ENCODE data around the gene CLN6. TPM values are rescaled to one million over a fixed set of nuclear protein-coding genes. Genes with fewer than 3 reads are reported as not detected.

The CLN6 gene
- total RNA-seq: 25.5 TPM

DNA sequence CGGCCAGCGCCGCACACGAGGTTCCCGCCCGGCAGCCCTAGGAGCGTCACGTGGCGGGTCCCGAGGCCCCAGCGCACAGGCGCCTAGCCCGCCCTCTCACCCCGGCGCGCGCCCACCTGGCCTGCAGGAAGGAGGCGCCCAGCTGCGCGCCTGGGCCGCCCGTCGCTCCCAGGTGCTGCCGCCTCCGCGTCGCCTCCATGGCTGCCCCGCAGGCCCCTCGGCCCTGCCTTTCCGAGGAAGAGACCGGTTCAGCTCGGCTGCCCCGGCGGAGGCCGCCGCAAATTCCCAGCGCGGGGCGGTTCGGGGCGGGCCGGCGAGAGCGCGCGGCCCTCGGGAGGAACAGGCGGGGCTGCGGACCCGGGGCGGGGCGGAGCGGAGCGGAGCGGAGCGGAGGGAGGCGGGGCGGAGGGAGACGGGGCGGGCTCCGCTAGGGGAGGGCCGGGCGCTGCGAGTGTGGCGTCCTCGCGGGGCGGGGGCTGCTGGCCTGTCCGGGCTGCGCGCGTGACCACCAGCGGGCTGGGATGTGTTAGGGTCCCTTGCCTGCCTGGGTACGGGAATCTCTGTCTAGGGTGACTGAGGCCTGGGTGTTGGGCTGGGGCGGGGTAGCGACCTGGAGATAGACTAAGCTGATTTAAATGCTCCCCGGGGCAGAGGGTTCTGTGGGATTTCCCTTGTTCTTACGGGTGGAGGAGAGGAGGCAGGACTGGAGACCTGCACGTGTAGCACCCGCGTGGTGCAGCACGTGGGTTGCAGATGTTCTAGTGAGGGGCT lies at the start of gene CLN6:
CLN6 (minus strand) TSS at position 343 of the 771 bp plus-strand sequence; CDS start at position 199, 144 bp downstream.

DNA sequence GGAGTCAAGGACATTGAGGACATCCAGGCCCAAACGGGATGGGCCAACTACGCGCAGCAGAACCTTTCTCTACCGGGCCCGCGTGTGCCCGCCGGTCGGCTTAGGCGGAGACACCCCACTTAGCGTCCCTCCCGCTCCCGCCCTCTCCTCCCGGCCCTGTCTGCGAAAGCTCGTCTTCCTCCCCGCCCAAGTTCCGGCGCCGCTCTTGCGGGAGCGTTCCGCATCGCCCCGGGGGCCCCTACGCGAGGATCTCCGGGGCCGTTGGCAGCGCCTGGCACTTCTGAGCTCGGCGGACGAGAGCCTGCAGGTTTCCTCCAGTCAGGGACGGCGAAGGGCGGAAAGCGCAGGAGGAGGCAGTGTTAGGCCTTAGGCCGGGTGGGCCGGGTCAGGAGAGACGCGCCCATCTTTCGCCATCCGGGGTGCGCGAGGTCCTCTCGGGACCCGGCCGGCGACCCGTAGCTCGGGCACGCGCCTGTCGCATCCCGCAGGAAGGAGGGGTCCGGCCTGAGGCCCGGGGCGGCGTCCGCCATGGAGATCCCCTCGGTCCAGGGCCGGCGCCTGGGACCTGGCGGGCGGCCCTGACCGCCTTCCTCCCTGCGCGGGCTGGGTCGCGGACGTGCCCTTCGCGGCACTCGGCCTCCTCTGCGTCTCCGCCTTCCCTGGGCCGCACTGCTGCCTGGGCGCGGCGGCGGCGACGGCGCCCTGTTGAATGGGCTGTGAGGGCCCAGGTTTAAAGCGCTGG lies 48.2 kb upstream of the CLN6 start, which contains the start of gene FEM1B:
FEM1B (plus strand) TSS at position 143 of the 742 bp plus-strand sequence. CDS start 673 bp downstream, outside the sequence.

DNA sequence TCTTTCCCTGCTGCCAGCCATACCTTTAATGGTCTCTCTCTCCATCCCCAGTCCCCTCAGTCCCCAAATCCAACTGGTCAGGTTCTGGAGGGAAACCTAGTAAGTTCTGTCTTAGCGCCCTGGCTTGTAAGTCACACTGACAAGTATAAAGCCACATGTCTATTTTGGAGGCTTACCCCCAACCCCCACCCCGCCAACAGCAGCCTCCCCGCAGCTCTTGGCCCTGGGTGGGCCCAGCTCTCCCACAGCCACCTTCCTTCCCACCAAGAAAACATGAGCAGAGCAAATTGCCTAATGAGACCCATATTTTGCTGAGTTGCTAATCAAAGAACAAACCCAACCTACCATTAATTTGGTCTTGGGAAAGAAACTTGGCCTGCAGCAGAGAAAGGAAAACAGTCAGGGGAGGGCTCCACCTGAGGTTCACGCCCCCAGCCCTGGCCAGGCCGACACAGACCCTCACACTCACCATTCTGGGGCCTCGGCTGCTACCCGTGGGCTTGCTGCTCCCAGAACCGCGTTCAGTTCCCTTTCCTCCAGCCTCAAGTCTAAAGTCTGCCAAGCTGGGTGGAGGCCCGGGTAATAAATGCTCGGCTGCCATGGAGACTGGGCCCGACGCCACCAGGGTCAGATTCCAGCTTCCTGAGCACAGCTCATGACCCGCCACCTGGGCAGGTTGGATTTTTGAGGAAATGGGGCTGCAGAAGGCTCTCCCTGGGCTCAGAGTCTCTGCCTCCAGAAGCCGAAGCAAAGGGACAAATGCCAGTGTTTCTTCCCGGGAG lies 24.6 kb downstream of the CLN6 start, which contains the start of gene CALML4:
CALML4 (minus strand) TSS at position 557 of the 782 bp plus-strand sequence; CDS start at position 472, 85 bp downstream.

Other genes starting within 250 kb of the CLN6 start
- 46.8 TPM for gene PIAS1, start 175.4 kb downstream of the CLN6 start, total RNA-seq
- 15.3 TPM for gene CALML4, start 24.4 kb downstream of the CLN6 start, total RNA-seq
- 57.6 TPM for gene FEM1B, start 48.0 kb upstream of the CLN6 start, total RNA-seq
- 12.9 TPM for gene ITGA11, start 202.4 kb upstream of the CLN6 start, total RNA-seq

Measured in metanephros (tissue), 1 donor.